Neuron (in vitro differentiated cells): ENCODE measurements around the gene EMD.
A peak's percentile ranks its signal among the peaks of the same experiment; 100 is the strongest.
"Not testable (repeated sequence)": the region's sequence is repeated elsewhere in the genome, so short reads cannot be mapped to it uniquely, and the experiment has no call there.

ENCODE experiments used
- H2AFZ ChIP-seq: one replicate; pipeline ENCODE4 v1.6.1; 2013; ENCODE audit warnings: low read depth, mild to moderate bottlenecking, inconsistent platforms, low read length, moderate library complexity
- H3K27me3 ChIP-seq: one replicate; pipeline ENCODE4 v1.6.1; 2013; ENCODE audit warnings: low read length; ENCODE audit not compliant: insufficient read depth
- H3K36me3 ChIP-seq: one replicate; pipeline ENCODE4 v1.6.1; 2013; ENCODE audit warnings: low read length; ENCODE audit not compliant: insufficient read depth
- H3K4me1 ChIP-seq: one replicate; pipeline ENCODE4 v1.6.1; 2013; ENCODE audit warnings: low read length; ENCODE audit not compliant: insufficient read depth
- H3K4me3 ChIP-seq: 2 replicates; pipeline ENCODE4 v1.5.1; 2013; ENCODE audit warnings: mild to moderate bottlenecking, low read length, moderate library complexity
- H3K9me3 ChIP-seq: one replicate; pipeline ENCODE4 v1.6.1; 2013; ENCODE audit warnings: low read length

The EMD gene

GRCh38 chrX:154398668-154399526 is 19.8 kb downstream of the EMD start:
- Histone ChIP-seq H3K4me1 (peaks cover 15% of the 10 kb centered on the region), H3K36me3 (peaks cover 21% of the 10 kb centered on the region), H3K27me3 (no peaks in the 10 kb centered on the region), H3K4me3 (peak overlapping the region; percentile 95), H3K9me3 (no peaks in the 10 kb centered on the region), H2AFZ (no peak overlapping the region)

- peak overlapping the region; percentile 95 for H3K4me3 ChIP-seq
- H3K4me1 ChIP-seq = peaks cover 15% of the 10 kb centered on the region
- H3K9me3 ChIP-seq = no peaks in the 10 kb centered on the region
- peaks cover 21% of the 10 kb centered on the region for H3K36me3 ChIP-seq
- H3K27me3 ChIP-seq = no peaks in the 10 kb centered on the region
- H2AFZ ChIP-seq = no peak overlapping the region
Measured at GRCh38 chrX:154399527-154400368, 20.7 kb downstream of the EMD start.

GRCh38 chrX:154400369-154400817 is 21.3 kb downstream of the EMD start:
- not testable (repeated sequence) for H3K27me3 ChIP-seq, H3K4me3 ChIP-seq, H2AFZ ChIP-seq, H3K9me3 ChIP-seq
- Histone ChIP-seq H3K36me3 (peaks cover 21% of the 10 kb centered on the region), H3K4me1 (peaks cover 15% of the 10 kb centered on the region)

DNA sequence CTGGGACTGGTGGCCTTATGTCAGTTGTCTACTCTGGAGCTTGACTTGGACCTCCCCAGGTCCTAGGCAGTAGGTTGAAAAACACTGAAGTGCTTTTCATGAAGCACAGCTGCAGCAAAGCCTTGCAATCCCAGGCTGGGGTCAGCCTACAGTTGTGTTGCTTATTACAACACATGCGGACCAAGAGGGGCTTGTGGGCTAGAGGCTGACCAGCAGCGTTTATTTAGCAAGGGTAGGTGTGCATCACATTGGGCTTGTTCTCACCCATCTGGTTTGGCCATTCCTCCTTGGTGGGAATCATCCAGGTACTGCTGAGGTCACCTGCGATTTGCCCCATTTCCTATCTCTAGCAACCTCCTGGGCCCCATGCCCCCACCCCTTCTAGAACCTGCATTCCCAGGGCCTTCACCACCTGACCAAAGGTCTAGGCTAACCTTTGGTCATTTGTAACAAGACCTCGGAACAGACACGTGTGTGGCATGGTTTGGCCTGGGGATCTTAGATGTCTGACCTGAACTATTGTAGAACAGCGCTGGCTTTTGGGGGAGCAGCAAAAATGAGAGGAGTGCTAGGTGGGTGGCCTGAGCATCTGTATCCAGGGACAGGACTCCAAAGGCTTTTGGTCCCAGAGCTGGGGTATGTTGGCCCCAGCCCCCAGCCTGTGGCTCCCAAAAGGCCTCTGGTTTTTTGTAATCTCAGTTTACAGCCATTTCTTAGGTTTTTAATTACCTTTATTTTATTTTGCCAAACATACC is 22.1 kb downstream of the EMD start:
- H3K27me3 ChIP-seq = no peaks in the 10 kb centered on the region
- H3K4me1 ChIP-seq = peaks cover 15% of the 10 kb centered on the region
- H3K9me3 ChIP-seq = no peaks in the 10 kb centered on the region
- H3K36me3 ChIP-seq = peaks cover 21% of the 10 kb centered on the region
- no peak overlapping the region for H2AFZ ChIP-seq
- no peak overlapping the region for H3K4me3 ChIP-seq

- Histone ChIP-seq H3K27me3 (no peaks in the 10 kb centered on the region), H2AFZ (no peak overlapping the region), H3K36me3 (peaks cover 21% of the 10 kb centered on the region), H3K4me3 (no peak overlapping the region), H3K4me1 (peaks cover 15% of the 10 kb centered on the region), H3K9me3 (no peaks in the 10 kb centered on the region)
Measured at GRCh38 chrX:154401918-154402621, 23.0 kb downstream of the EMD start.

GRCh38 chrX:154402622-154403127 is 23.6 kb downstream of the EMD start:
- H3K36me3 ChIP-seq = peaks cover 21% of the 10 kb centered on the region
- no peak overlapping the region for H2AFZ ChIP-seq
- no peak overlapping the region for H3K4me3 ChIP-seq
- no peaks in the 10 kb centered on the region for H3K9me3 ChIP-seq
- no peaks in the 10 kb centered on the region for H3K27me3 ChIP-seq
- H3K4me1 ChIP-seq = peaks cover 13% of the 10 kb centered on the region

DNA sequence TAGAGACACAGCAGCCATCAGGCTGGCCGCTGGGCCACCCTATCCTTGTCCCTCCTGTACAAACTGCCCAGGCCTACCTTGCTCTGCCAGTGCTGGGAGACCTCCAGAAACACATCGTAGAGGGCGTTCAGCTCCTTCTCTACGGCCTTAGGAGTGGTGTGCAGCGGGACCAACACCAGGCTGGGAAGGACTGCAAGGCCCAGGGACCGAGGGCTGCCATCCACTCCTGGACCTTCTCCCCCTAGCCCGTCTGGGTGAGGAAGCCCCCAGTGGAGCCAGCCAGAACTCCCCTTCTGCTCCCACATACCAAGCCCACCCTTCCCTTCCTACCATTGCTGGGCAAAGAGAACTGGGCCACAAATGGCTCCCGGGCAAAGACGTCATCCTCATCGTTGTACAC is 24.1 kb downstream of the EMD start:
- no peaks in the 10 kb centered on the region for H3K9me3 ChIP-seq
- peaks cover 13% of the 10 kb centered on the region for H3K4me1 ChIP-seq
- no peak overlapping the region for H3K4me3 ChIP-seq
- peaks cover 21% of the 10 kb centered on the region for H3K36me3 ChIP-seq
- no peaks in the 10 kb centered on the region for H3K27me3 ChIP-seq
- H2AFZ ChIP-seq = no peak overlapping the region

GRCh38 chrX:154403858-154404257 is 24.8 kb downstream of the EMD start:
- Histone ChIP-seq H3K9me3 (no peaks in the 10 kb centered on the region), H2AFZ (no peak overlapping the region), H3K36me3 (peaks cover 20% of the 10 kb centered on the region), H3K4me1 (peaks cover 13% of the 10 kb centered on the region), H3K4me3 (no peak overlapping the region), H3K27me3 (no peaks in the 10 kb centered on the region)

DNA sequence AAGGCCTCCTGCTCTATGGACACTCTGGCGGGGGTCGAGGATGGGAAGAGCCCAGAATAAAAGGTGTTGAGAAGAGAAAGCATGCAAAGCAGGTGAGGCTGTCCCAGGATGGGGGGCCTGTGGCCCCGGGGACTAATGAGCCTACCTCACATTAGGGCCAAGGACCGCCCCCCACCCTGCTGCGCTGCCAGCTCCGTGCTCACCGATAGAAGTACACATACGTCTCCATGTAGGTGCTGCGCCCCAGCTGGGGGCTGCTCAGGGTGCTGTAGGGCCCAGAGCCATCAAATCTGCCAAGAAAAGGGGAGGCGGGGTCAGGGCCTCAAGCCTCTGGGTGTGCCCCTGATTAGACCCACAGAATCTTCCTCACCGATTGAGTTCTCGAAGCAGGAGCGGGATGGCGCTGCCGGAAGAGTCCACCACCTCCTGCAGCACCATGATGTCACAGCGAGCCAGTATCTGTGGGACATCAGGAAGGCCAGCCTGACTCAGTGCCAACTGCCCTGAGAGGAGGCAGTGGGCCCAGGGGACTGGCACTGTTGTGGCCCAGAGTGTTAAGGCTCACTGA is 25.6 kb downstream of the EMD start:
- H3K4me1 ChIP-seq = peaks cover 5% of the 10 kb centered on the region
- H2AFZ ChIP-seq = no peak overlapping the region
- no peaks in the 10 kb centered on the region for H3K27me3 ChIP-seq
- no peak overlapping the region for H3K4me3 ChIP-seq
- H3K9me3 ChIP-seq = no peaks in the 10 kb centered on the region
- H3K36me3 ChIP-seq = peaks cover 12% of the 10 kb centered on the region

DNA sequence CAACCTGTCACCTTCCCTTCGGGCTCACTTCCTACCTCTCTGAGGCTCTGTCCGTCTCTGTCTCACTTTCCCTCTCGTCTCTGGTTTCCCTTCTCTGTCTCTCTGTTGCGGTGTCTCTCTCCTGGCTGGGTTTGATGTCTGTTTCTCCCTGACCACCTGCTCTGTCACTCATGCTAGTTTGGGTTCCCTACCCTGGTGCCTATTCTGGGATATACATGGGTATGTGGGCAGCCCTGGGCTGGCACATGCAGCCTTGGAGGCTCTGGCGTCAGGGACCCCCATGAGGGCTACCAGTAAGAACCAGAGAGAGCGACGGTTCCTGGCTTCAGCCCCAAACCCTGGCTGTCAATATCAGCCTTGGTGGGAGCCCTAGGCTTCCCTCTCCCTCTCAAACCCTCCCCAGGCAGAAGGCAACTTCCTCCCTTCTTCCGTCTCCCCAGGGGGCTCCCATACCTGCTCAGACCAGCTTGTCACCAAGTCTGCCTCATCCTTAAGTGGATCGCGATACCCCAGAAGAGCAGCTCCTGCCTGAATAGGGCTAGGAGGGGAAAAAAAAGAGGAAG is 29.6 kb downstream of the EMD start:
- no peaks in the 10 kb centered on the region for H3K36me3 ChIP-seq
- no peak overlapping the region for H2AFZ ChIP-seq
- no peak overlapping the region for H3K4me3 ChIP-seq
- H3K4me1 ChIP-seq = no peaks in the 10 kb centered on the region
- H3K9me3 ChIP-seq = no peaks in the 10 kb centered on the region
- no peaks in the 10 kb centered on the region for H3K27me3 ChIP-seq

GRCh38 chrX:154409222-154409871 is 30.3 kb downstream of the EMD start, which contains the start of gene DNASE1L1:
DNASE1L1 (minus strand) TSS chrX:154409254; CDS start chrX:154405568, 3,686 bp downstream.
- H2AFZ ChIP-seq = no peak within 1 kb of the TSS
- H3K4me3 ChIP-seq = no peak within 1 kb of the TSS
- H3K4me1 ChIP-seq = no peaks in the 10 kb centered on the region
- H3K9me3 ChIP-seq = no peaks in the 10 kb centered on the region
- no peaks in the 10 kb centered on the region for H3K36me3 ChIP-seq
- no peaks in the 10 kb centered on the region for H3K27me3 ChIP-seq
